Stimulated activated CD4-positive, alpha-beta T cell treated with anti-CD3 and anti-CD28 coated beads, Interleukin-12 subunit alpha, Interleukin-12 subunit beta, amount 100 ng/mL, for 48 hours (primary cell): ENCODE data around the gene CTNNA2.

ENCODE experiments used
- DNase-seq, 3 donors: peaks; one replicate each; pipeline ENCODE4 v3.0.0-alpha.2; 2020; ENCODE audit warnings: low read depth in 2 of 3, low spot score in 1 of 3

CTNNA2 gene

DNA sequence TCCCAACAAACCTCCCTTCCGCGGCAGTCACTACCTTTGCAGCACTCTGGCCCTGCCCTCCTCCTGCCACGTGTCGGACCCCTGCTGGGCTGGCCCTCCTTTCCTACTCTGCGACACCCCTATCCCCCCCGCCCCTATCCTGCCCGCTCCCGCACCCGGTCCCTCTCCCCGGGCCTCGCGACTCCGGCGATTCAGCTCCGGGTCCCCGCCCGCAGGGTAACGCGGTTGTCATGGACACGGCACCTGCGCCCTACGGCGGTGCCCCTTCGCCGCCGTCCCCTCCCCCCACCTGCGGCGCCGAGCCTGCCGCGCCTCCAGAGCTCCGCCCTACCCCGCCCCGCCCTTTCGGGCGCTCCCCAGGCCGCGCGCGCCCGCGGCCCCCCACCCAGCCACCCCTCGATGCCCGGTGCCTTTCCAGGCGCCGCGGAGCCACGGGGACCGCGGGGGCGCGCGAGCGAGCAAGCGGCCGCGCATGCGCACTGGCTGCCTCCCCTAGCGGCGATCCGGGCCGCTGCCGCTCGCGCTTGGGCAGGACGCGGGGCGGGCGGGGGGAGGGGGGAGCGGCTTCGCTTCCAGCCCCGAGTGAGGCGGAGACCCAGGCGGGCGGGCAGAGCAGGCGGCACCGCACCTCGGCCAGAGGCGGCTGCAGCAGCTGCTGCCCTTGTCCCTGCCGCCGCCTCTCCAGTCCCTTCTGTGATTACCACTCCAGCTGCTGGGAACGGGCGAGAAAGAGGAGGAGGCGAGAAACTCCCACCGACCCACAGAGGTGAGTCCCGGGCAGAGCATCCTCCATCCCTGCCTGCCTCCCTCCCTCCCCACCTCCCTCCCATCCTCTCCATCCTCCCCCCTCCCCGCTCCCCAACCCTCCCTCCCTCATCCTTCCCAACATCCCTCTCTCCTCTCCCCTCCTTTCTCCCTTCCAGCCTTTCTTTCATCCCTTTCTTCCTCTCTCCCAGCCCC lies at the start of gene CTNNA2:
TSS of gene CTNNA2 (plus strand) at position 610 of the 960 bp plus-strand sequence.
- DNase-seq = peak in 1 of 3 donors; percentile 8

DNA sequence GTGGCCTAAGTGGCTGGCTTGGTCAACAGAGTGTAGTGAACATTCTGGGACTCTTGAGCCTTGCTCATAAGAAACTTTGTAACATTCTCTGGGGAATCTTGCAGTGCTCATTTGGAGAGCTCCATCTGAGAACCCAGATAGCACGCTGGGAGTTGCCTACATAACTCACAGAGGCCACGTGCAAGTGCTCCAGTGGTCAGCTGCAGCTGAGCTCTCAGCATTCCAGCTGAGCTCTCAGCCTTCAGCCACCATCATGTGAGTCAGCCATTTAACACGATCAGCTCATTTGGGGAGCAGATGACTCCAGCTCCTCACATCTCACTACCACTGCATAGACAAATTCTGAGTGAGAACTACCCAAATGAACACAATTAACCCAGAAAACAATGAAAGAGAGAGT lies 25.5 kb upstream of the CTNNA2 start:
- no peak for DNase-seq

GRCh38 chr2:79511320-79511951 lies 1.4 kb upstream of the CTNNA2 start:
- no peak for DNase-seq

DNA sequence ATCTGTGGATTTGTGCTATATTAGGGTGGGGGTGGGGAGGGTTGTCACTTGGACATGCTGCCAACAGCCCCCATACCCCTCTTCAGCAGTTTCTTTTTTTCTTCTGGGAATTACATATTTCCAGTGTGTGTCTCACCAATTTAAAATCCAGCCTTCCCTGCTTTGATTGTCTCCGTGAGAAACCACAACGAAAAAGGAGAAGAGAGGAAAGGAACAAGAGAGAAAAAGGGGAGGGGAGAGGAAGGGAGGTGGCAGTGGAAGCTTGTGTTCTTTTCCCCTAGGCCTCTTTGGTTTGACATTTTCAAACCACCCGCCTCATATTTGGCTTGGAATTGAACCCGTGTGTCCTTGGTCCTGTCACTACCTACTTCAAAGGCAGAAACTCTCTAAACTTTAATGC lies 860 bp downstream of the CTNNA2 start:
- DNase-seq = no peak

DNA sequence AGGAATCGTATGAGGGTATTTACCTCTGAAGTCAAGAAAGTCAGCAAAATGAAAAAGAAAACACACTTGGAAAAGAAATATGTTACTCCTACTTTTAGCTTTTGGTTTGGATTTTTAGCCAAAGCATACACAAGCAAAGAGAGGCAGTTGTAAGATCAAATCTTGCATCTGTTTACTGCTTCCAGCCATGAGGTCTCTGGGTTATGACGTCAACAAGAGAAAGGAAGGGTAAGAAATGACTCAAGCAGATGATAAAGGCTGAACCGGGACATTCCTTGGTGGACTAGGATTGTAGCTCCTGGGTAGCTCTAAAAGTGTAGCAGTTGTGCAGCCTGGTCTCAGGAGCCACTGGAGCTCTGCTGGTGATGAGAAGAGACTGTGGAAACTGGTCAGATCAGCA lies 16.8 kb downstream of the CTNNA2 start:
- no peak for DNase-seq

DNA sequence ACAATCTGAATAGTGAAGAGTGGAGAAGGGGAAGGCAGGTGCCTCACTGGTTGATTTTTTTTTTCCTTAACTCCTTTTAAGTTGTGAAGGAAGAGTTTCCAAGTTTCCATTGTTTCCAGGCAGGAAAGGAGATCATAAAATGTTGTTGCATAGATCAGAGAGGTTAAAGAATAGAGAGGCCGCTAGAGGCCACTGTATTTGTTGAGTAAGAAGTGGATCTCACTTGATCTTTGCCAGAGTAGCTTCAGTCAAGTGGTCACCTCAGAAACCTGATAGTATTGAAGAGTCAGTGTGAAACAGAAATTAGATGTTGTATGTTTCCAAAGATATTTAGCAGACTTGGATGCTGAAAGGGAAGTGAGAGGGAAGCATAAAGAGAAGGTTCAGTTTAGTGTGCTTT lies 17.6 kb downstream of the CTNNA2 start:
- DNase-seq = no peak

DNA sequence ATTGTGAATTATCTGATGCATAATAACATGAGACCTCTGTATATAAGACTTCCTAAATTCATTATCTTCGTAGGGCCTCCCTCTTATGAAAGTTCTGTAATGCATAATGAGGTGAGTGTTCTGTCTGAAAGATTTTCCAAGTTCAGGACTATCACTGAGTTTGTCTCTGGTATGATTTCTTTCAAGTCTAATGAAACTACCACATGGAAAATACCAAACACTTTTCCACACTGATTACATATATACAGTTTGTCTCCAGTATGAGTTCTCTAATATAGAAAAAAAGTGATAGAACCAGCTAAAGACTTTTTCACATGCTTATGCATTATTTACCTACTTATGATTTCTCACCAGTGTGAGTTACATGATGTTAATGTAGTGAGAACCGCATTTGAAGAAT lies 34.7 kb downstream of the CTNNA2 start:
- no peak for DNase-seq

- no peak for DNase-seq
These were observed 39.8 kb downstream of the CTNNA2 start for GRCh38 chr2:79552653-79553052.

- DNase-seq = no peak
These were observed 42.0 kb downstream of the CTNNA2 start for GRCh38 chr2:79554899-79555298.

- no peak for DNase-seq
These were observed 51.2 kb downstream of the CTNNA2 start for GRCh38 chr2:79564065-79564464.

DNA sequence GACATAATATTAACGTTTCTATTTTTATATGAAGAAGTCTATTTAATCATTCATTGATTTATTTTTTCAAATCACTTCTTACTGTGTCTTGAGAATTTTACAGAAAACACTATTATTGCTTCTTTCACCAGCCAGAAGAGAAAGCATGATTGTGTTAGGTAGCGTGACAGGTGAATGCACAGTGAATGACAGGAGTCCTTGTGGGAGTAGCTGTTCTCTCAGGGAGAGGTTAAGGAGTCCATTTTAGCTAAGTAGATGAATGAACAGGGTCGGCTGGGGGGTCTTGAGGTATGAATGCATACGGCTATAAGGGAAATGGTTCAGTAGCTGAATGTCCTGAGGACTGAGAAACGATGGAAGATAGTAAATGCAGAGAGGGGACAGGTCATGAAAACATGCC lies 56.2 kb downstream of the CTNNA2 start:
- DNase-seq = no peak

DNA sequence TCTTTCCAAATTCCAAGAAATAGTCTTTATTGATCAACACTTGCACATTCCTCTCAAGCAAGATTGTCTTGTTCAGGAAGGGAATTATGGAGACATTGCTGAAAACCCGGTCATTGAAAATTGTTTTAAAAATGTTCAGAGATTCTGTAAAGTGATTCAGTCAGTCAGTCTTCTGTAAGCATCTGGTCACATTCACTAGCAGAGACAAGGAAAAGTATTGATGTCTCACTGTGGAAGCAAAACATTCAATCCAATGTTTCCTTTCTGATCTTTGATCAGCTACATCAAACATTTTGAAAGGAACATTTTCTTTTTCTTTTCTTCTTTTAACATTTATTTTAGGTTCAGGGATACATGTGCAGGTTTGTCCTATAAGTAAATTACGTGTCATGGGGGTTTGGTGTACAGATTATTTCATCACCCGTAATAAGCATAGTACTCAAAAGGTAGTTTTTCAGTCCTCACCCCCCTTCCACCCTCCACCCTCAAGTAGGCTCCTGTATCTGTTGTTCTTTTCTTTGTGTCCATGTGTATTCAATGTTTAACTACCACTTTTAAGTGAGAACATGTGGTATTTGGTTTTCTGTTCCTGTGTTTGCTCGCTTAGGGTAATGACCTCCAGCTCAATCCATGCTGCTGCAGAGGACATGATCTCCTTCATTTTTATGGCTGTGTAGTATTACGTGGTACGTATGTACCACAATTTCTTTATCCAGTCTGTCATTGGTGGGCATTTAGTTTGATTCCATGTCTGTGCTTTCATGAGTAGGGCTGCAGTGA lies 61.2 kb downstream of the CTNNA2 start:
- DNase-seq = no peak

DNA sequence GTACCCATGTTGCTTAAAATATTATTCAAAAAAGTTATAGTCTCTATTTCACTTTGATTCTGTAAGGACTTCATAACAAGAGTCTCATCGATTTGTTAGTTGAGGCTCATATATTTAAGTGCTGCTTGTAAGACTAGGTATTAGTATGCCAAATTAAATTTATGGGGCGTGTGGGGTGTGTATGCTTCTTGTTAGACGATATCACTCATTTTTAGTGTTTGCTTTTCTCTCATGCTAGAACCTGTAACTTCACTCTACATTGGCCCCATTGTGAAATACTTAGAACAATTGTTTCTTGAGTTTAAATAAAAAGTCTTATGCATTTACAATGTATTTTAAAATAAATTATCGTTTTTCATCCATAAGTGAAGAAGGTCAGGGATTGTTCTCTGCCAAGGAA lies 63.6 kb downstream of the CTNNA2 start:
- no peak for DNase-seq

DNA sequence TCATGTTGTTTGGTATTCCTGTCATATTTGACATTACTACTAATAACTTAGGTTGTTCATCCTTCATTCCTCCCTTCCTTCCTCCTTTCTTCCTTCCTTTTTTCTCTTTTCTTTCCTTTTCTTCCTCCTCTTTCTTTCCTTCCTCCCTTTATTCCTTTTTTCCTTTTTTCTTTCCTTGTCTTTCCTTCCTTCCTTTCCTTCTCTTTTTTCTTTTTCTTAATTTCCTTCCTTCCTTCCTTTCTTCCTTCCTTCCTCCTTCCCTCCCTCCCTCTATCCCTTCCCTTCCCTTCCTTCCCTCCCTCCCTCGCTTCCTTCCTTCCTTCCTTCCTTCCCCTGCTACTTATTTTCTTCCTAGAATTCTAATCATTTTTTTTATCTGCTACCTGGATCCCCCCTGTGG lies 66.1 kb downstream of the CTNNA2 start:
- DNase-seq = no peak

DNA sequence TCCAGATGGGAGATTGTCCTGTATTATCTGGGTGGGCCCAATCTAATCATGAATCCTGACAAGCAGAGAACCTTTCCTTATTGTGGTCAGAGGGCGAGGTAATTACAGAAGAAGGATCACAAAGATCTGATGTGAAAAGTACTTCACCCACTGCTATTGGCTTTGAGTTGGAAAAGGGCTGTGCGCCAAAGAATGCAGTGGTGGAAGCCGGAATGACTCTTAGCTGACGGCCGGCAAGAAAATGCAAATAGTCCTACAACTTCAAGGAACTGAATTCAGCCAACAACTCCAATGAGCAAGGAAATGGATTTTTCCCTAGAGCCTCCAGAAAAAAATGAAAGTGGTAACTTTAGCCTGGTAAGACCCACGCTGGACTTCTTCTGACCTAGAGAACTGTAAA lies 67.3 kb downstream of the CTNNA2 start:
- DNase-seq = no peak

GRCh38 chr2:79585701-79586433 lies 73.0 kb downstream of the CTNNA2 start:
- no peak for DNase-seq

DNA sequence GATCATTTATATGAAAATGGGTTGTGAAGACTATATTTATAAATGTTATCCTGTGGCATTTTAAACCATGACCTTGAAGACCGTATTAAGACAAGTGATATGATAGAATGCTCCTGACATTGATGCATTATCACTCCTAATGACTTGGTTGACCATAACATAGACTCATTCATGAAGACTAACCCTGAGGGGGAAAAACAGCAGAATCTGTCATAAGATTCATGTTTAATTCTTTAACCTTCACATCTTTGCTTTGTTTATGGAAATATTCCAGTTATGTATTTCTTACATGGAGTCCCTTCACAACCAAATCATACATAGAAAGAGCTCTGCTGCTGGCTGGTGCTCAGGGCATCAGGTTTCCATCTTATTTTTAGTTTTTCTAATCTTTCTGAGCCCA lies 78.4 kb downstream of the CTNNA2 start:
- no peak for DNase-seq

GRCh38 chr2:79593237-79593867 lies 80.5 kb downstream of the CTNNA2 start:
- no peak for DNase-seq

DNA sequence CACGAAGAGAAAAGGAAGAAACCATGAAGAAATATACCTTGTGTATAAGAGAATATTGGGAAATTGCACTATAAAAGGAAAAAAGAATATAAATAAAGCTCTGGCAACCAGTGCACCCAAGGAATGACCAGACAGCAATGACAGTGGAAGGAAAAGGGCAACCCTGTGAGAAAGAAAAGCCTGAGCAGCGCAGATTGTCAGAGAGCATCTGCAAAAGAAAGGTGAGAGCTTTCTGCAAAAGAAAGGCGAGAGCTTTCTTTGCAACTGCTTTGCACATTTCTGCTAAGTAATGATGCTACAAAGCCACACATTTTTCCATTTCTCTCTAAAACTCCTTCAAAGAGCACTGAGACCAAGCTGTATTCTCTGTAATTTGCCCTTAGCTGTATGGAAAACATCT lies 83.6 kb downstream of the CTNNA2 start:
- DNase-seq = no peak

- no peak for DNase-seq
These were observed 91.9 kb downstream of the CTNNA2 start for GRCh38 chr2:79604748-79605147.
